GM23338 (cell line): Measurements from ENCODE around the gene CPTP. TPM values are rescaled to one million over a fixed set of nuclear protein-coding genes. Genes with fewer than 3 reads are reported as not detected.

Source experiments
- ATAC-seq: fragments of 200-7000 bp; cut with Tn5 transposase; 3 replicates; pipeline ENCODE4 v1.9.1; 2020
- DNase-seq: peaks from one replicate; pipeline ENCODE4 v3.0.0-alpha.2; 2015; ENCODE audit warnings: low spot score
- H2AFZ ChIP-seq: fragments of 200-600 bp; sonication (generic); 2 replicates; pipeline ENCODE4 v1.8.0; 2016; ENCODE audit warnings: antibody characterized with exemption, mild to moderate bottlenecking, moderate library complexity
- H3F3A ChIP-seq: fragments of 200-600 bp; sonication (generic); replicated peaks from 2 replicates; pipeline ENCODE4 v1.8.0; 2017; ENCODE audit warnings: antibody characterized with exemption, mixed run types, low read depth
- H3K27ac ChIP-seq: fragments of 200-600 bp; sonication (generic); 2 replicates; pipeline ENCODE4 v1.6.1; 2016; ENCODE audit warnings: low read depth
- H3K27me3 ChIP-seq: fragments of 200-600 bp; sonication (generic); 2 replicates; pipeline ENCODE4 v1.8.0; 2016; ENCODE audit warnings: mild to moderate bottlenecking, mixed run types, moderate library complexity; ENCODE audit not compliant: insufficient read depth
- H3K36me3 ChIP-seq: fragments of 200-600 bp; sonication (generic); 2 replicates; pipeline ENCODE4 v1.8.0; 2016; ENCODE audit warnings: mild to moderate bottlenecking; ENCODE audit not compliant: insufficient read depth
- H3K4me1 ChIP-seq: fragments of 200-600 bp; sonication (generic); 2 replicates; pipeline ENCODE4 v1.8.0; 2016; ENCODE audit warnings: mild to moderate bottlenecking, moderate library complexity; ENCODE audit not compliant: insufficient read depth
- H3K4me2 ChIP-seq: fragments of 200-600 bp; sonication (generic); 2 replicates; pipeline ENCODE4 v1.7.1; 2017; ENCODE audit warnings: mixed run types
- H3K4me3 ChIP-seq: fragments of 200-600 bp; sonication (generic); 2 replicates; pipeline ENCODE4 v1.6.1; 2016; ENCODE audit warnings: mixed run types
- H3K79me2 ChIP-seq: fragments of 200-600 bp; sonication (generic); replicated peaks from 2 replicates; pipeline ENCODE4 v1.8.0; 2017; ENCODE audit warnings: mild to moderate bottlenecking; ENCODE audit not compliant: insufficient read depth
- H3K9me2 ChIP-seq: fragments of 200-600 bp; sonication (generic); 2 replicates; pipeline ENCODE4 v1.8.0; 2017; ENCODE audit not compliant: insufficient read depth
- H4K20me1 ChIP-seq: fragments of 200-600 bp; sonication (generic); replicated peaks from 2 replicates; pipeline ENCODE4 v1.8.0; 2017; ENCODE audit warnings: mild to moderate bottlenecking; ENCODE audit not compliant: insufficient read depth
- H3K27ac Mint-ChIP-seq: 2 replicates; pipeline ENCODE4 v1.8.0; 2020; ENCODE audit warnings: inconsistent platforms, mild to moderate bottlenecking, moderate library complexity, mixed read lengths
- H3K27me3 Mint-ChIP-seq: 3 replicates; pipeline ENCODE4 v1.8.0; 2022; ENCODE audit warnings: low read depth, mild to moderate bottlenecking, moderate library complexity, mixed read lengths, inconsistent platforms; ENCODE audit not compliant: insufficient read depth, poor library complexity
- H3K36me3 Mint-ChIP-seq: 3 replicates; pipeline ENCODE4 v1.8.0; 2021; ENCODE audit warnings: low read depth, mild to moderate bottlenecking, inconsistent platforms, moderate library complexity, mixed read lengths
- H3K4me1 Mint-ChIP-seq: 3 replicates; pipeline ENCODE4 v1.8.0; 2020; ENCODE audit warnings: mild to moderate bottlenecking, inconsistent platforms, mixed read lengths
- H3K4me3 Mint-ChIP-seq: 3 replicates; pipeline ENCODE4 v1.8.0; 2021; ENCODE audit warnings: moderate library complexity, mild to moderate bottlenecking, inconsistent platforms, mixed read lengths
- H3K9me3 Mint-ChIP-seq: 3 replicates; pipeline ENCODE4 v1.8.0; 2020; ENCODE audit warnings: moderate library complexity, mild to moderate bottlenecking, inconsistent platforms, mixed read lengths
- CREB1 ChIP-seq: fragments of 250-450 bp; sonication (Bioruptor Pico); IDR thresholded peaks from 2 replicates; pipeline ENCODE4 v1.5.0; 2020; ENCODE audit warnings: low read depth, mild to moderate bottlenecking, moderate library complexity
- CTCF ChIP-seq, 2 experiments: fragments of 200-600 bp in 1 of 2; sonication (generic) in 1 of 2; conservative IDR thresholded peaks; 2 replicates each; pipeline versions ENCODE4 v1.5.1 to v1.6.1; 2016 to 2017; ENCODE audit warnings: antibody characterized with exemption in 2 of 2, low read depth in 2 of 2, mild to moderate bottlenecking in 2 of 2, moderate library complexity in 1 of 2
- EZH2 ChIP-seq: fragments of 200-600 bp; sonication (generic); IDR thresholded peaks from one replicate; pipeline ENCODE4 v1.8.0; 2017; ENCODE audit warnings: antibody characterized with exemption, mild to moderate bottlenecking, low read depth; ENCODE audit not compliant: unreplicated experiment
- EZH2phosphoT487 ChIP-seq: fragments of 200-600 bp; sonication (generic); IDR thresholded peaks from one replicate; pipeline ENCODE4 v1.8.1; 2018; ENCODE audit warnings: antibody characterized with exemption; ENCODE audit not compliant: unreplicated experiment
- JUNB ChIP-seq: IDR thresholded peaks from one replicate; pipeline ENCODE4 v1.6.1; 2016; ENCODE audit warnings: antibody characterized with exemption; ENCODE audit not compliant: unreplicated experiment
- POLR2AphosphoS5 ChIP-seq: IDR thresholded peaks from 2 replicates; pipeline ENCODE4 v1.6.1; 2016; ENCODE audit warnings: antibody characterized with exemption, low read depth
- REST ChIP-seq: IDR thresholded peaks from one replicate; pipeline ENCODE4 v1.6.1; 2018; ENCODE audit warnings: antibody characterized with exemption; ENCODE audit not compliant: unreplicated experiment
- STAT1 ChIP-seq: IDR thresholded peaks from one replicate; pipeline ENCODE4 v1.6.1; 2016; ENCODE audit warnings: antibody characterized with exemption; ENCODE audit not compliant: unreplicated experiment
- ZNF114 ChIP-seq: fragments of 250-450 bp; sonication (Bioruptor Pico); IDR thresholded peaks from 2 replicates; pipeline ENCODE4 v1.5.0; 2020; ENCODE audit warnings: mild to moderate bottlenecking, moderate library complexity
- ZNF462 ChIP-seq: fragments of 250-450 bp; sonication (Bioruptor Pico); IDR thresholded peaks from 2 replicates; pipeline ENCODE4 v1.5.0; 2020; ENCODE audit warnings: mild to moderate bottlenecking, moderate library complexity
- polyA plus RNA-seq: library from polyadenylated mRNA; unstranded; fragments of >200 nt; fragmentation: Nextera tagmentation; extraction: Ambion mirVana; gene quantifications from 2 replicates; pipeline ENCODE4 v1.2.1, GENCODE V29; 2016
- total RNA-seq: library from RNA; depleted of rRNA; stranded (reverse); fragments of >200 nt; shearing (Covaris generic); gene quantifications from 2 replicates; pipeline ENCODE4 v1.2.3, GENCODE V29; 2014

The CPTP gene
- total and polyA plus RNA-seq, 2 experiments from 2014 or later: 8.1 to 13.5 TPM

- no peak for TF ChIP-seq ZNF462 (CRISPR knock-in tag)
- TF ChIP-seq ZNF114 (CRISPR knock-in tag): no peak
Observed at GRCh38 chr1:1280782-1281481, 43.7 kb upstream of the CPTP start (continued).

- Mint-ChIP-seq H3K27ac (no peak overlapping the region), H3K9me3 (peaks cover under 1% of the 10 kb centered on the region; the same call in 1 of the 3 replicates), H3K4me3 (no peak overlapping the region), H3K36me3 (no peaks in the 10 kb centered on the region), H3K4me1 (no peaks in the 10 kb centered on the region; the same call in 2 of the 3 replicates), H3K27me3 (peaks cover 13% of the 10 kb centered on the region)
- Histone ChIP-seq H3K36me3 (no peaks in the 10 kb centered on the region), H4K20me1 (no peaks in the 10 kb centered on the region), H3K27ac (no peak overlapping the region), H3K4me1 (no peaks in the 10 kb centered on the region), H3K79me2 (no peaks in the 10 kb centered on the region), H3F3A (no peaks in the 10 kb centered on the region), H3K4me2 (no peak overlapping the region), H3K4me3 (no peak overlapping the region), H3K9me2 (no peaks in the 10 kb centered on the region), H2AFZ (no peak overlapping the region), H3K27me3 (no peaks in the 10 kb centered on the region)
- ATAC-seq (no peak; the same call in 2 of the 3 replicates), DNase-seq (no peak)
- no peak for TF ChIP-seq JUNB
- TF ChIP-seq REST: no peak
- no peak for TF ChIP-seq POLR2AphosphoS5
- no peak for TF ChIP-seq STAT1
- no peak for TF ChIP-seq CTCF (conservative IDR thresholded peaks at IDR 0.05; ENCODE audit: low read depth in 2 of 2)
- TF ChIP-seq ZNF114 (CRISPR knock-in tag): no peak
- TF ChIP-seq EZH2: no peak
- TF ChIP-seq CREB1 (CRISPR knock-in tag): no peak
- no peak for TF ChIP-seq EZH2phosphoT487
Observed at GRCh38 chr1:1281533-1282321, 42.9 kb upstream of the CPTP start.
